Esophagus mucosa (tissue), 1 donor: Measurements from ENCODE around the gene IQCE. TPM values are rescaled to one million over a fixed set of nuclear protein-coding genes. Genes with fewer than 3 reads are reported as not detected.
A peak's percentile ranks its signal among the peaks of the same experiment; 100 is the strongest.
"Not testable (repeated sequence)": the region's sequence is repeated elsewhere in the genome, so short reads cannot be mapped to it uniquely, and the experiment has no call there.

ENCODE experiments used
- ATAC-seq: fragments of 200-7000 bp; cut with Tn5 transposase; one replicate; pipeline ENCODE4 v1.9.1; 2020
- total RNA-seq: library from RNA; stranded (reverse); gene quantifications from one replicate; pipeline ENCODE4 v1.2.4, GENCODE V29; 2023
- donor health status: DM: yes; HTN: yes; CAD: no.

Gene IQCE
- total RNA-seq, 1 donor from 2014 or later: 7.5 TPM

DNA sequence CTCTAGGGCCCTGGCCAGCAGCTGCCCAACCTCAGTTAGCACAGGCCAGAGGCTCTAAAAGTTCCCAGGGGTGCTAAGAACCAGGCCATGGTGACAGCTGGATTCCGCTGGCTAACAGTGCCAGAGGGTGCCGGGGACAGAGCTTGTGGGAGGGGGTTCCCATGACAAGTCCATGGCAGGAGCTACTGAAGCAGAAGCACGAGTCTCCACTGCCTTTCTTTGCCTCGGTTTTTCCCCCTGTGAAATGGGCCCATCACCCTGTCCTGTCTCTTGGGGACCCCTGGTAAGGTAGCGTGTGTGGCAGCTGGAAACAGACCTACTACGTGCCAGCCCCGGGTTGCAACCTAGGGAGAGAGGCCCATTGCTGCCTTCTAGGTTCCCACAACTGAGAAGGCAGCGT, 26.0 kb upstream of the IQCE start:
- ATAC-seq: not testable (repeated sequence)

DNA sequence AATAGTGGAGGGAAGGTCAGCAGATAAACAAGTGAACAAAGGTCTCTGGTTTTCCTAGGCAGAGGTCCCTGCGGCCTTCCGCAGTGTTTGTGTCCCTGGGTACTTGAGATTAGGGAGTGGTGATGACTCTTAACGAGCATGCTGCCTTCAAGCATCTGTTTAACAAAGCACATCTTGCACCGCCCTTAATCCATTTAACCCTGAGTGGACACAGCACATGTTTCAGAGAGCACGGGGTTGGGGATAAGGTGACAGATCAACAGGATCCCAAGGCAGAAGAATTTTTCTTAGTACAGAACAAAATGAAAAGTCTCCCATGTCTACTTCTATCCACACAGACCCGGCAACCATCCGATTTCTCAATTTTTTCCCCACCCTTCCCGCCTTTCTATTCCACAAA, 25.2 kb upstream of the IQCE start:
- ATAC-seq: not testable (repeated sequence)

GRCh38 chr7:2534214-2534613, 24.6 kb upstream of the IQCE start:
- ATAC-seq: not testable (repeated sequence)

GRCh38 chr7:2535872-2536627, 22.7 kb upstream of the IQCE start:
- ATAC-seq: not testable (repeated sequence)

- ATAC-seq: peak; percentile 12
Measured at GRCh38 chr7:2537981-2538851, 20.6 kb upstream of the IQCE start.

- ATAC-seq: no peak
Measured at GRCh38 chr7:2539031-2539911, 19.5 kb upstream of the IQCE start.

GRCh38 chr7:2540133-2540532, 18.6 kb upstream of the IQCE start:
- no peak for ATAC-seq

DNA sequence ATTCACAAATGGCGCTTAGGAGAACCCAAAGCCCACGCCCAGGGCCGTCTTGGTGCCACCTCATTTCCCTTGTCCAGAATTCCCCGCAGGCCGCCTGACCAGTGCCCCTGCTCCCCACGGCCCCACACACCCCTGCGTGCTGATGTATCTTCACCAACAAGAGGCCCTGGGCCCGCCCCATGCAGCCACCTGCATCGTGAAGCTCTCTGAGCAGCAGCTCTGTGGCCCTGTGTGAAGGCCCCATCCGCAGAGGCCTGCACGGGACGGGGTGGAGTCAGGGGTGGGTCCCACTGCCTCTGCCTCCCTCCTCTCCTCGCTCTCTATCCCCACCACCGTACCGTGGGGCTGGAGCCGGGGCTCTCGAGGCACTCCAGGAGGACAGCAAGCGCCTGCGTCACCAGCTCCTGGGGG, 18.1 kb upstream of the IQCE start:
- ATAC-seq: no peak

- no peak for ATAC-seq
Measured at GRCh38 chr7:2541291-2542010, 17.3 kb upstream of the IQCE start.

DNA sequence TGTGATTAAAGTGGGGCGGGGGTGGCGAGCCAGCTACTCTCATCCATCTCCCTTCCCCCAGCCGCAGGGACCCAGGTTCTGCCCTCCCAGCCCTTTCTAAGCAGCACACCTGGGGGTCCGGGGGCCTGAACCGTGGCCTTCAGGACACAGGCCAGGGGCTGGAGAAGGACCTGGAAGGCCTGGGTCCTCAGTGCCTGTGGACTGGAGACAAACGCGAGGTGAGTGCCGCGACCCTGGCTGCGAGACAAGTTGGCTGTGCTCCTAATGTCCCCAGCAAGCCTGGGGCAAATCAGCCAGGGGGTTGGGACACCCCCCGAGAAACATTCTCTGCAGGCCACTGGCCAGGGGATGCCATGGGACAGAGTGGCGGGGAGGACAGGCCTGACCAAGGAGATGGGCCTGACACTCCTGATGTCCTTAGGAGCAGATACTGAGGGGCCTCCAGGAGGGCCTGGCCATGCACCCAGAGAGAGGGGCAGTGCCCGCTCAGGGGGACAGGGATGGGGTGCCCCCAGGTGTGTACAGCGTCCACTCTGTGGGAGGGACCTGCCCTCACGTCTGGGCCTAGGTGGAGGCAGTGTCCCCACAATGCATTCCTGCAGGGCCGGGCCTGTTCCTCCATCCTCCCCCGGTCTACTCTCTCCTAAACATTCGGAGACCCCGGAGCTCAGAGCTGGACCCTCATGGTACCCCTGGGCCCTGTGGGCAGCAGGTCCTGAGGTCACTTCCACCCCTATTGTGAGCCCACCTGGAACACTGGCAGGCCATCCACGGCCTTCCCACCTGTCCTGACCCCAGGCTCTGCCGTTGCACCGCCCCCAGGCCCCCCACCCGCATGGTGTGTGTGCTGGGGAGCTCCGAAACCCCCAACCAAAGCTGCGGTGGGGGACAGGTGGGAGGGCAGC, 16.5 kb upstream of the IQCE start:
- ATAC-seq: peak; percentile 11

GRCh38 chr7:2542916-2543871, 15.6 kb upstream of the IQCE start:
- no peak for ATAC-seq

DNA sequence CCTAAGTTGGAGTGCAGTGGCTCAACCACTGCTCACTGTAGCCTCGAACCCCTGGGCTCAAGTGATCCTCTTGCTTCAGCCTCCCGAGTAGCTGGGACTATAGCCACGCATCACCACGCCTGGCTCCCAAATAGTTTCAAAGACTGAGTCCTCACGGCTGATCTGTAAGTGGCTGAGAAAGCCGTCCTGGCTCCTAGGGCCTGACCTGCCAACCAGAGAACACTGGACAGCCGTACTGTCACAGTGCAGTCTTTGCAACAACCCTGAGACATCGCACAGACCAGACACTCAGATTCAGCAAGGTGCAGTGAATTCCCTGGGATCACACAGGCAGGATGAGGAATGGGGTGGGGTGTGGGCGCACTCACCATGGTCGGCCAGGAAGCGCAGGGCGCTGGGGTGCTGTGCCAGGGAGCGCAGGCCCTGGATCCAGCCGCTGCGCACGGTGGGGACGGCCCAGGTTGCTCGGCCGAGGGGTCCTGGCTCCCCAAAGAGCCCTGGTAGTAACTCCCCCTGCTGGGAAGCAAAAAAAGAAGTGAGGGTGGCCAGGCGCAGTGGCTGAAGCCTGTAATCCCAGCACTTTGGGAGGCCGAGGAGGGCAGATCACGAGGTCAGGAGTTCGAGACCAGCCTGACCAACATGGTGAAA, 14.1 kb upstream of the IQCE start:
- ATAC-seq: no peak

DNA sequence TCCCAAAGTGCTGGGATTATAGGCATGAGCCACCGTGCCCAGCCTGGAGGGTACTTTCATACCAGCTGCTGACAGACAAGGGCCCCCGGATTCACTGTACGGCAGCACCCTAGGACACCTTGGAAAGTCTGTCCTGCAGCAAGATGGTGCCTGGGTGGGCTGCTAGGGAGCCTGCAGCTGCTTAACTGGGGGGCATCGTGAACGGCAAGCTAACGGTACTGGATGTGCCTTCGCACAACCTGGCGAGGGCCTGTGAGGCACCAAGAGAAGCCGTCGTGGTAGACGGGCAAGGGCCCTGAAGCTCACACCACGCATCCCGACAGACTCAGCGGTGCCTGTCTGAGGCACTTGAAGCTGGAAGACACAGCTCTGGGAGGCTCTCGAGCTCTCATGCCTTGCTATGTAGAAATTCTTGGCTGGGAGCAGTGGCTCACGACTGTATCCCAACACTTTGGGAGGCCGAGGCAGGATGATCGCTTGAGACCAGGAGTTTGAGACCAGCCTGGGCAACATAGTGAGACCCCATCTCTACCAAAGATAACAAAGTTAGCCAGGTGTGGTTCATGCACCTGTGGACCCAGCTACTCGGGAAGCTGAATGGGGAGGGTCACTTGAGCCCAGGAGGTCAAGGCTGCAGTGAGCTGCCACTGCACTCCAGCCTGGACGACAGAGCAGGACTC, 12.9 kb upstream of the IQCE start:
- ATAC-seq: no peak

DNA sequence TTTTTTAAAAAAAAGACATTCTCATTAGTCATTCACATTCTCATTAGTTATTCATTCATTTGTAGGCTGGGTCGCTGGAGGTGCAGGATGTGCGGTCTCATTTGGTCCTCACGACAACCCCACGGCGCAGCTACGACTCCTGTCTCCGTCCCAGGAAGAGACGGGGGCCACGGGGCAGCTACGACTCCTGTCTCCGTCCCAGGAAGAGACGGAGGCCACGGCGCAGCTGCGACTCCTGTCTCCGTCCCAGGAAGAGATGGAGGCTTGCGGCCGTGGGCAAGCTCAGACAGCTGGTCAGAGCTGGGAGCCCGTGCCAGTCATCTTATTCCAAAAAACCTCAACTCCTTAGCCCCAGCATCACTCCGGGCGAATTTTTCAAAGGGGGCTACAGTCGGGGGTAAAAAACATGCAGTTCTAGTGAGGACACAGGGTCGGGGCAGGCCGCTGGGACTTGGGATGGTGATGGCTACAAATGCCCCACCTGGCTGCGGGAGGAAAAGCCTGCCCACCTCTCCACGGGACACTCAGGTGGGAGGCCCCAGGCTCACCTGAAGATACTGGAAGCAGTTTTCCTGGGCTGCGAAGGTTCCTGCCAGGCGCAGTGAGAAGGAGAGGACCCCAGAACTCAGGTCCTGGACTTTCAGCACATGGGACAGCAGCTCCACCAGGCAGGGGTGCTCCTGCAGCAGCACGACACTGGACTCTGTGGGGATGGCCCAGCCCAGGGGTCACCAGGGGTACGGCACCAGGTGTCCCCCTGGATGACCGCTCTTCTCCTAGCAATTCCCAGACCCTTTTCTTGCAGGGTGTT, 11.8 kb upstream of the IQCE start:
- no peak for ATAC-seq

GRCh38 chr7:2551418-2551817, 7.4 kb upstream of the IQCE start:
- no peak for ATAC-seq

- no peak for ATAC-seq
Measured at GRCh38 chr7:2553108-2553507, 5.7 kb upstream of the IQCE start.

GRCh38 chr7:2553831-2554581, 4.8 kb upstream of the IQCE start:
- ATAC-seq: peak; percentile 3
